Adrenal gland (tissue), 5 donors: Measurements from ENCODE around the gene OLFM2.

Experiments
- POLR2A ChIP-seq, 2 donors: fragments of 450-650 bp; IDR thresholded peaks; one replicate each; pipeline ENCODE4 v1.6.1; 2017; ENCODE audit warnings: antibody characterized with exemption in 2 of 2, mild to moderate bottlenecking in 2 of 2, moderate library complexity in 1 of 2
- TF ChIP-seq, protein P1 (sequence below), 6 experiments: fragments of 450-650 bp in 4 of 6; fragments of 200-600 bp in 2 of 6; sonication (generic) in 1 of 6; IDR thresholded peaks; 1 replicate in 5 of 6; 2 replicates in 1 of 6; pipeline versions ENCODE4 v1.5.1 to v1.8.0; 2016 to 2021; ENCODE audit warnings: antibody characterized with exemption in 6 of 6, mild to moderate bottlenecking in 2 of 6, moderate library complexity in 1 of 6
- donor health status: DM: no; HTN: no; CAD: no.

DNA sequence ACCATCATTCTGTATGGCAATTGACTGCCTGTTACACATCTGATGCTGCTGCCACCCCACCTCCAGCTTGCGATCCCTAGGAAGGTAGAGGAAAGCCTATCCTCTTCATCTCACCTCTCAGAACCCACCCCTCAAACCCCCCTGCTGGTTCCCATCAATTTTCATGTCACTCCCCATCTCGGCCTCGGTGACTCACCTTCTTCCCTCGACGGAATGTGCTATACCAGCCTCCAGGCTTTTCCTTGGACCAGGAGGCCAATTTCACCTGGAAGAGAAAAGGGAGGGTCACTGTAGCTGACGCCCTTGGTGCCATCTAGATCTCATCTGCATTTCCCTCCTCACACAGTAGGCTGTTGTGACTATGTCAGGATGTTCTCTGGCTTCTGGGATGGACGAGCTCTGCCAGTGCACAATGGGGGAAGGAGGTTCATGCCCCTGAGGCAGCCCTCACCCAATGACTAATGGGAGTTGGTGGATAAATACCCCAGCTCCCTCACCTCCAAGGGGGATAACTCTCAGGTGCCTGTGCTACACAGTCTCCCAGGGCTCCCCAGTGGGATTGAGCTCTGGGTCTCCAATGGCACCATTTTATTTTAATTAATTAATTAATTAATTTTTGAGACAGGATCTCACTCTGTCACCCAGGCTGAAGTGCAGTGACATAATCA lies 26.4 kb upstream of the OLFM2 start:
- no peak for TF ChIP-seq POLR2A (IDR thresholded peaks at IDR 0.05)
- TF ChIP-seq, protein P1, sequence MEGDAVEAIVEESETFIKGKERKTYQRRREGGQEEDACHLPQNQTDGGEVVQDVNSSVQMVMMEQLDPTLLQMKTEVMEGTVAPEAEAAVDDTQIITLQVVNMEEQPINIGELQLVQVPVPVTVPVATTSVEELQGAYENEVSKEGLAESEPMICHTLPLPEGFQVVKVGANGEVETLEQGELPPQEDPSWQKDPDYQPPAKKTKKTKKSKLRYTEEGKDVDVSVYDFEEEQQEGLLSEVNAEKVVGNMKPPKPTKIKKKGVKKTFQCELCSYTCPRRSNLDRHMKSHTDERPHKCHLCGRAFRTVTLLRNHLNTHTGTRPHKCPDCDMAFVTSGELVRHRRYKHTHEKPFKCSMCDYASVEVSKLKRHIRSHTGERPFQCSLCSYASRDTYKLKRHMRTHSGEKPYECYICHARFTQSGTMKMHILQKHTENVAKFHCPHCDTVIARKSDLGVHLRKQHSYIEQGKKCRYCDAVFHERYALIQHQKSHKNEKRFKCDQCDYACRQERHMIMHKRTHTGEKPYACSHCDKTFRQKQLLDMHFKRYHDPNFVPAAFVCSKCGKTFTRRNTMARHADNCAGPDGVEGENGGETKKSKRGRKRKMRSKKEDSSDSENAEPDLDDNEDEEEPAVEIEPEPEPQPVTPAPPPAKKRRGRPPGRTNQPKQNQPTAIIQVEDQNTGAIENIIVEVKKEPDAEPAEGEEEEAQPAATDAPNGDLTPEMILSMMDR (IDR thresholded peaks at IDR 0.05) = no peak
